HEK293T (cell line): Measurements from ENCODE around the gene UBTD1.
"Not testable (repeated sequence)": the region's sequence is repeated elsewhere in the genome, so short reads cannot be mapped to it uniquely, and the experiment has no call there.

Experiments
- ARNT ChIP-seq: fragments of 450-650 bp; IDR thresholded peaks from 2 replicates; pipeline ENCODE4 v1.6.1; 2017; ENCODE audit warnings: mild to moderate bottlenecking
- BHLHE40 ChIP-seq: fragments of 450-650 bp; IDR thresholded peaks from 2 replicates; pipeline ENCODE4 v1.6.1; 2016; ENCODE audit warnings: mild to moderate bottlenecking, moderate library complexity, borderline replicate concordance
- CTBP1 ChIP-seq: fragments of 450-650 bp; IDR thresholded peaks from 2 replicates; pipeline ENCODE4 v1.6.1; 2016; ENCODE audit warnings: borderline replicate concordance
- ELF4 ChIP-seq: fragments of 450-650 bp; IDR thresholded peaks from 2 replicates; pipeline ENCODE4 v1.6.1; 2017; ENCODE audit warnings: antibody characterized with exemption
- FOXA1 ChIP-seq: fragments of 450-650 bp; IDR thresholded peaks from 2 replicates; pipeline ENCODE4 v1.6.1; 2016; ENCODE audit warnings: mild to moderate bottlenecking
- FOXK2 ChIP-seq: fragments of 450-650 bp; IDR thresholded peaks from 2 replicates; pipeline ENCODE4 v1.6.1; 2016; ENCODE audit warnings: mild to moderate bottlenecking
- FOXM1 ChIP-seq: fragments of 450-650 bp; IDR thresholded peaks from 2 replicates; pipeline ENCODE4 v1.6.1; 2017; ENCODE audit warnings: mild to moderate bottlenecking, borderline replicate concordance
- NFRKB ChIP-seq: fragments of 450-650 bp; IDR thresholded peaks from 2 replicates; pipeline ENCODE4 v1.6.1; 2016; ENCODE audit warnings: mild to moderate bottlenecking, moderate library complexity
- SP1 ChIP-seq: fragments of 450-650 bp; IDR thresholded peaks from 2 replicates; pipeline ENCODE4 v1.6.1; 2017
- SUZ12 ChIP-seq: fragments of 450-650 bp; IDR thresholded peaks from 2 replicates; pipeline ENCODE4 v1.6.1; 2016; ENCODE audit warnings: mild to moderate bottlenecking
- TARDBP ChIP-seq: fragments of 450-650 bp; IDR thresholded peaks from 2 replicates; pipeline ENCODE4 v1.6.1; 2016
- ZNF384 ChIP-seq: fragments of 450-650 bp; IDR thresholded peaks from 2 replicates; pipeline ENCODE4 v1.6.1; 2016
- TF ChIP-seq, protein P1 (sequence below): fragments of 450-650 bp; IDR thresholded peaks from 2 replicates; pipeline ENCODE4 v1.6.1; 2016

DNA sequence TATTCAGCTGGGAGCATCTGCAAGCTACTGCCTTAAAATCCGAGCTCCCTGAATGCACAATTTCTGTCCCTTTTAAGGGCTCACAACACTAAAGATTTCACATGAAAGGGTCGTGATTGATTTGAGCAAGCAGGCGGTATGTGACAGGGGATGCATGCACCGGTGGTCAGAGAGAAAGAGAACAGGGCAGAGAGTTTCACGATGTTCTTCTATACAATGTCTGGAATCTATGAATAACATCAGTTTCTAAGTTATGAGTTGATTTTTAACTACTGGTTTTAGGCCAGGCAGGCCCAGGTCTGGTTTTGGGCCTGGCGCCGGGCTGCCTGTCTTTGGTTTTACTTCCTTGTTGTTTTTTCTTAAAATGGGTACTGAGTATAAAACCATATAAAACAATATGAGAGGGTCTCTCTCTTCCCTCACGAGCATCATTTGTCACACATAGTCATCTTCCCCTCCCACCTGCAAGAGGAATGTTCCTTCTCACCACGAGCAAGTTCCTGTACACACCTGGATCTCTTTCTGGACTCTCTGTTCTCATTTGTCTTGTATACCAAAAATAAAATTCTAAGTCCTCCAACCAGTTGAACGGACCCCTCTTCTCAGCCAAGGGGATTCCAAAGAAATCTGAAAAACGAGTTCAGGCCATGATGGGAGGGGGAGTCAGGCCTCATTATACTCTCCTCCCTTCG lies 62.8 kb downstream of the UBTD1 start:
- TF ChIP-seq NFRKB, TARDBP, SP1, FOXA1, ZNF384, SUZ12, ARNT, CTBP1, ELF4, FOXK2, BHLHE40, FOXM1: not testable (repeated sequence)
- TF ChIP-seq, protein P1, sequence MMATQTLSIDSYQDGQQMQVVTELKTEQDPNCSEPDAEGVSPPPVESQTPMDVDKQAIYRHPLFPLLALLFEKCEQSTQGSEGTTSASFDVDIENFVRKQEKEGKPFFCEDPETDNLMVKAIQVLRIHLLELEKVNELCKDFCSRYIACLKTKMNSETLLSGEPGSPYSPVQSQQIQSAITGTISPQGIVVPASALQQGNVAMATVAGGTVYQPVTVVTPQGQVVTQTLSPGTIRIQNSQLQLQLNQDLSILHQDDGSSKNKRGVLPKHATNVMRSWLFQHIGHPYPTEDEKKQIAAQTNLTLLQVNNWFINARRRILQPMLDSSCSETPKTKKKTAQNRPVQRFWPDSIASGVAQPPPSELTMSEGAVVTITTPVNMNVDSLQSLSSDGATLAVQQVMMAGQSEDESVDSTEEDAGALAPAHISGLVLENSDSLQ = not testable (repeated sequence)
